Upper lobe of left lung (tissue), 4 donors: Measurements from ENCODE around the gene LAMC1.

Experiments used
- CTCF ChIP-seq, 6 experiments: fragments of 450-650 bp in 4 of 6; fragments of 200-600 bp in 2 of 6; sonication (generic) in 2 of 6; IDR thresholded peaks; one replicate each; pipeline ENCODE4 v1.5.1; 2016 to 2019; ENCODE audit warnings: antibody characterized with exemption in 6 of 6
- EP300 ChIP-seq, 4 donors: sonication (generic); formaldehyde crosslinking; IDR thresholded peaks; one replicate each; pipeline ENCODE4 v1.5.1; 2017; ENCODE audit warnings: antibody characterized with exemption in 4 of 4, control low read depth in 2 of 4

DNA sequence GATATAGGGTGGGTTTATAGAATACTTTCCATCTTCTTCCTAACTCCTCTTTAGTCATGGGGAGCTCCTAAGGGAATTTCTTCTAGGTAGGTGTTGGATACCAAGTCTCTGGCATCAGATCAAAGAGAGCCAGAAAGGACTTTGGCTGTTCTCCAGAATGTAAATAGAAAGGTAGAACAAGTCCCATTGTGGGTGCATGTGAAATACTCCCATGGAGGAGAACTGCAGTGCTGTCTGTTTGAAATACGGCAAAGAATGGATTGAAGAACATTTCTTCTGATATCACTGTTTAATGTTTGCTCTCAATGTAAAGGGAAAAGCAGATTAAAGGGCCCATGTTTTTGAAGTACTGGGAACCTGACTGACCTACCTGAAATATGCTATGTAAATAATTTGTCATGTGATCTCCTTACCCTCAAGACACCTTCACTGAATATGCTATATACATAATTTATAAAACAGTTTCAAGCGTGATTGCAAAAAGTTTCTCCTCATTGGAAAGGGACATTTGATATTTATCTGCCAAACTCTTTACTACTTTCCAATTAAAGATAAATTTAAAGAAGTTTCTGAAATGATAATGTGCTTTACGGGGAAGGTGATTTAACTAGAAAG is 65.9 kb downstream of the LAMC1 start:
- TF ChIP-seq EP300 (IDR thresholded peaks at IDR 0.05) (no peak), CTCF (IDR thresholded peaks at IDR 0.05) (no peak)
